ENCODE results near the gene UPF2. TPM values are rescaled to one million over a fixed set of nuclear protein-coding genes. Genes with fewer than 3 reads are reported as not detected.

UPF2 gene
- total RNA-seq, 4 donors from 2014 or later, result 21.9 to 30.8 (median 24.5) TPM

DNA sequence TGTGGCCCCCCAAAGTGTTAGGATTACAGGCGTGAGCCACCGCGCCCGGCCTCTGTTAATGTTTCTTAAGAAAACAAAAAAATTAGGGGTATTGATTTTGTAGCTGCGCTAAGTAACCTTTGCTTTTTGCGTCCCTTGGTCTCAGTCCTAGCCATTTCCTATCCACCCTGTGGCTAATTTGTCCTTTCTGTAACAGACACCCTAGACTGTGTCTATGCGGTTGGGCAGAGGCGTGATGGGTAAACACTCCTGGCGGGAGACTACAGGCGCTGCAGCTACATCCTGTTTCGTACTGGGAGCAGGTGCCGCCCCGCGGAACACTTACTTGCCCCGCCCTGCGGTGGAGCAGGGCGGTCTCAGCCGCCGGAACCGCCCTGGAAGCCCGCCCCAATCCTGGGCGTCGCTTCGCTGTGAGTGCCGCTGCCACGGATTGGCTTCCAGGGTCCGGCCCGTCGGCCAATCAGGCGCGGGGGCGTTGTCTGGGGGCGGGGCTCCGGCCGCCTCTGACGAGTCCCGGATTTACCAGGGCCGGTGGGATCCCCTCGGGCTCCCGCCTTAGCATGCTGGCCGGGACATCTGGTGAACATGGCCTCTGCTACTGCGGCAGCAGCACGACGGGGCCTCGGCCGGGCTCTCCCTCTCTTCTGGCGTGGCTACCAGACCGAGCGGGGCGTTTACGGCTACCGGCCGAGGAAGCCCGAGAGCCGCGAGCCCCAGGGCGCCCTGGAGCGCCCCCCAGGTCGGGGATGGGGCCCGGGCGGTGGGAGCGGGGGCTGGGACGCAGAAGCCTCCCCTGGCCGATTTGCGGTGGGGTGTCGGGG, 26.1 kb upstream of the UPF2 start, which contains the start of gene DHTKD1:
Gene DHTKD1, plus strand, starts transcription at position 506 of the 821 bp plus-strand sequence. Its CDS starts 80 bp downstream, at position 586.
- TF ChIP-seq, protein P1, sequence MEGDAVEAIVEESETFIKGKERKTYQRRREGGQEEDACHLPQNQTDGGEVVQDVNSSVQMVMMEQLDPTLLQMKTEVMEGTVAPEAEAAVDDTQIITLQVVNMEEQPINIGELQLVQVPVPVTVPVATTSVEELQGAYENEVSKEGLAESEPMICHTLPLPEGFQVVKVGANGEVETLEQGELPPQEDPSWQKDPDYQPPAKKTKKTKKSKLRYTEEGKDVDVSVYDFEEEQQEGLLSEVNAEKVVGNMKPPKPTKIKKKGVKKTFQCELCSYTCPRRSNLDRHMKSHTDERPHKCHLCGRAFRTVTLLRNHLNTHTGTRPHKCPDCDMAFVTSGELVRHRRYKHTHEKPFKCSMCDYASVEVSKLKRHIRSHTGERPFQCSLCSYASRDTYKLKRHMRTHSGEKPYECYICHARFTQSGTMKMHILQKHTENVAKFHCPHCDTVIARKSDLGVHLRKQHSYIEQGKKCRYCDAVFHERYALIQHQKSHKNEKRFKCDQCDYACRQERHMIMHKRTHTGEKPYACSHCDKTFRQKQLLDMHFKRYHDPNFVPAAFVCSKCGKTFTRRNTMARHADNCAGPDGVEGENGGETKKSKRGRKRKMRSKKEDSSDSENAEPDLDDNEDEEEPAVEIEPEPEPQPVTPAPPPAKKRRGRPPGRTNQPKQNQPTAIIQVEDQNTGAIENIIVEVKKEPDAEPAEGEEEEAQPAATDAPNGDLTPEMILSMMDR (IDR thresholded peaks at IDR 0.05; ENCODE audit: low read depth), result no peak

DNA sequence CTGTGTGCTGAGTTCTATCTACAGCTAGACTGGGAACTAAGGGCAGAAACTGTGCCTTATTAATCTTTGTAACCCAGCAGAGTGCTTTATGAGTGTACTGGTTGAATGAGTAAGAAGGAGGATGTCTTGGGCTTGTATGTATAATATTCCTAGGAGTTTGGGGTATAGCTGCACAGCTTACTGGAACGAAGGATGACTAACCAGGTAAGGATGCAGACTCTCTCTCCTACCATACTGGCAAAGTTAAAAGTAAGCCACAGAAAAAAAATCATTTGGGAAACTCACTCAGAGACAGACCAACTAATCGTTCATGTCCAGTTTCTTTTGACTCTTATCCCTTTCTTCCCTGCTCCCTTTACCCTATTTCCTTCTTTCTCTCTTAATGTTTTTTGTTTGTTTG, 24.7 kb upstream of the UPF2 start:
- TF ChIP-seq, protein P1 (IDR thresholded peaks at IDR 0.05; ENCODE audit: low read depth), result no peak

DNA sequence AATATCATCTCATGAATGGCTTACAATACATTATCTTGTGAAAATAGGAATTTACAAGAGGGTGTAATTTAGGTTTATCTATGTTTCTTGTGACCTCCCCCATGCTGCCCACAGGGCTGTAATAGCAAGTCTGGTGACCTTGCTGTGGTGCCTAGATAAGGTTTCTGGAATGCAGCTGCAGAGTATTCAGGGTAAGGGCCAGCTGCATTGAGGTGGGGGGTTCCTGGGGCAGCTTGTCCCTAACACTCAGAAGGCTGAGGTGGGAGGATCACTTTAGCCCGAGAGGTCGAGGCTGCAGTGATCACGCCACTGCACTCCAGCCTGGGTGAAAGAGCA, 20.8 kb upstream of the UPF2 start:
- TF ChIP-seq, protein P1 (IDR thresholded peaks at IDR 0.05; ENCODE audit: low read depth), result no peak

DNA sequence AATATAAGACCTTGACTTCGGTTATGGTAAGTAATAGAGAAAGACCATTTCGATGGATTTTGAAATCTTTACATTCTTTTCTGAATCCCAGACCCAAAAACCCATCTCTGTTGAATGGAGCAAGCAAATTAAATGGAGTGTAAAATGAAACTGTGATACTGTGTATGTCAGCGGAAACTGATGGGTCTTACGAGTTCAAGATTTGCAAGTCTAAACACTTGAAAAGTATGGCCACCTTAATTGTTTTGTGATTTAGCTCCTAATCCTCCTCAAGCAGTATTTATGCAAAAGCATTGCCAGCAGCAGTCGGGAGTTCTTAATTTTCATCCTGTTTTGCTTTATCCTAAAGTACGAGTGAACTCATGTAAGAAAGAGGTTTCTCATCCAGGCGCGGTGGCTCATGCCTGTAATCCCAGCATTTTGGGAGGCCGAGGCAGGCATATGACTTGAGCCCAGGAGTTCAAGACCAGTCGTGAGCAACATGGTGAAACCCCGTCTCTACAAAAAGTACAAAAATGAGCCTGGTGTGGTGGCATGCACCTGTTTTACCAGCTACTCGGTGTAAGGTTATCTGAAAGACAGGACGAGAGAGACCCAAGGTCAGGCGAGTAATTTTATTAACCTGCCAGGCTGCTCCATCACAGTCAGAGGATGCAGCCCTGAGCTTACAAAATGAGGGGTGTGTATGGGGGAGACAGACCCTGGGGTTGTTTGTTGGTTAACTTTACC, 20.3 kb upstream of the UPF2 start:
- TF ChIP-seq, protein P1 (IDR thresholded peaks at IDR 0.05; ENCODE audit: low read depth), result no peak

- TF ChIP-seq, protein P1 (IDR thresholded peaks at IDR 0.05; ENCODE audit: low read depth), result no peak
These were observed 18.5 kb upstream of the UPF2 start for GRCh38 chr10:12061124-12061523.

DNA sequence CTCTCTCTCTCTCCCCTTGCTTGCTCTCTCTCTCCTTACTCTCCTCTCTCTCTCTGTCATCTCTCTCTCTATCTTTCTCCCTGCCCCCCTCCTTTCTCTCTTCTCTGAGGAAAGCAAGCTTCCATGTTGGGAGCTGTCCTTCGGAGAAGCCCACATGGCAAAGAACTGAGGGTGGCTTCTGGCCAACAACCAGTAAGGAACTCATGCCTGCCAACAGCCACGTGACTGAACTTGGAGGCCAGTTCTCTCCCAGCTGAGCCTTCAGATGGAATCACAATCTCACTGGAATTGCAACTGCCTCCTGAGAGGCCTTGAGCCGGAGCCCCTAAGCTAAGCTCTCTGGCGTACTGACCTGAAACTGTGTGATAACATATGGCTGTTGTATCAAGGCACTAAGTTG, 14.1 kb upstream of the UPF2 start:
- TF ChIP-seq, protein P1 (IDR thresholded peaks at IDR 0.05; ENCODE audit: low read depth), result no peak

DNA sequence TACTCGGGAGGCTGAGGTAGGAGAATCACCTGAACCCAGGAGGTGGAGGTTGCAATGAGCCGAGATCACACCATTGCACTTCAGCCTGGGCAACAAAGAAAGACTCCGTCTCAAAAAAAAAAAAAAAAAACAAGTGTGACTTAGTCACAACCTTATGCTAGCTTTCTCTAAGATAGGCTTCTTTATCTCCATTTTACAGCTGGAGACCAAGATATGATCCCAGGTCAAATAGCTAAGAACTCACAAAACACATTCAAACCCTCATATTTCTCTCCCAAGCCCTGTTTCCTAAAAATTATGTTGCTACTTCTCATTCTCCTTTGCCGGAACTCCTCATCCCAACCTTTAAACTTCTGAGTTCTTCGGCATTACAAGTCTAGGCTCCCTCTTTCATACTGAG, 13.1 kb upstream of the UPF2 start:
- TF ChIP-seq, protein P1 (IDR thresholded peaks at IDR 0.05; ENCODE audit: low read depth), result no peak

Data from subcutaneous adipose tissue (tissue), 4 donors.